Heart right ventricle (tissue), 16 donors: ENCODE measurements around the gene NTRK2. TPM values are rescaled to one million over a fixed set of nuclear protein-coding genes. Genes with fewer than 3 reads are reported as not detected.

Experiments
- ATAC-seq, 8 donors: fragments of 200-7000 bp; cut with Tn5 transposase; one replicate each; pipeline ENCODE4 v1.9.1; 2020; ENCODE audit warnings: mild to moderate bottlenecking in 8 of 8, moderate library complexity in 8 of 8, moderate number of reproducible peaks in 1 of 8
- DNase-seq, 2 donors: peaks; one replicate each; pipeline ENCODE4 v3.0.0-alpha.2; 2020
- H3K27ac ChIP-seq, 10 donors: fragments of 200-600 bp; sonication (generic) in 2 of 10; one replicate each; pipeline versions ENCODE4 v1.5.0 to v1.8.0; 2020 to 2022; ENCODE audit warnings: mild to moderate bottlenecking in 3 of 10
- H3K27me3 ChIP-seq, 7 donors: fragments of 200-600 bp; one replicate each; pipeline ENCODE4 v1.8.0; 2021 to 2022; ENCODE audit warnings: mild to moderate bottlenecking in 2 of 7
- H3K36me3 ChIP-seq, 9 donors: fragments of 200-600 bp; sonication (generic) in 1 of 9; one replicate each; pipeline versions ENCODE4 v1.5.0 to v1.8.0; 2020 to 2022; ENCODE audit warnings: mild to moderate bottlenecking in 2 of 9
- H3K4me1 ChIP-seq, 9 donors: fragments of 200-600 bp; sonication (generic) in 1 of 9; one replicate each; pipeline versions ENCODE4 v1.5.0 to v1.8.0; 2020 to 2022; ENCODE audit warnings: mild to moderate bottlenecking in 4 of 9
- H3K4me3 ChIP-seq, 10 donors: fragments of 200-600 bp; sonication (generic) in 2 of 10; one replicate each; pipeline versions ENCODE4 v1.5.0 to v1.8.0; 2020 to 2022; ENCODE audit warnings: mild to moderate bottlenecking in 7 of 10, moderate library complexity in 2 of 10
- H3K9me3 ChIP-seq, 11 donors: fragments of 200-600 bp in 10 of 11; sonication (generic) in 2 of 11; one replicate each; pipeline versions ENCODE4 v1.5.0 to v1.8.0; 2013 to 2022; ENCODE audit warnings: mild to moderate bottlenecking in 2 of 11, control low read depth in 1 of 11, moderate library complexity in 1 of 11
- CTCF ChIP-seq, 9 donors: fragments of 200-600 bp; sonication (generic) in 2 of 9; IDR thresholded peaks; one replicate each; pipeline versions ENCODE4 v1.5.0 to v1.8.0; 2021 to 2022; ENCODE audit warnings: antibody characterized with exemption in 9 of 9, mild to moderate bottlenecking in 5 of 9, moderate library complexity in 1 of 9
- WGBS, 2 donors: extraction: QIAGEN DNeasy Blood & Tissue Kit; methylation state at CpG; one replicate each; pipeline ENCODE4 v1.1.7; 2013; ENCODE audit warnings: inconsistent platforms in 1 of 2; 5-methylcytosine and 5-hydroxymethylcytosine counted together
- intact Hi-C, 10 donors: fragments of 100-400 bp; cut with DNase I; formaldehyde crosslinking; loops; one replicate each; pipeline versions ENCODE4 v1.11.1 to v1.14.2; 2022
- polyA plus RNA-seq, 2 donors: library from polyadenylated mRNA; stranded (reverse); fragments of 200-250 nt; gene quantifications; one replicate each; pipeline ENCODE4 v1.2.3, GENCODE V29; 2013
- total RNA-seq, 10 donors: library from RNA; stranded (reverse); fragmentation: NEBNext Ultra II Directional in 3 of 10; extraction: Animal tissue kit (Norgen Biotek cat#: 25700) in 3 of 10; gene quantifications; one replicate each; pipeline versions ENCODE4 v1.2.1 to v1.2.4, GENCODE V29; 2021 to 2023
- donor health status: Arrhythmogenic right ventricular cardiomyopathy.
- donor health status: ischemic (EF 13 %, LVEDD 7.1; RV severe dilation, severe dysfunction).
- donor health status: healthy with polysubstance abuse.
- donor health status: DM: no; HTN: yes; CAD: no.
- donor health status: DM: no; HTN: no; CAD: no.
- donor health status: ischemic (EF 25% LVEDD 6.9; RV normal size, moderate dysfunction).
- donor health status: ischemic (EF 25% LVEDD 5.7; RV mildly dilated, moderate dysfunction).
- donor health status: healthy.
- donor health status: DM: yes; HTN: yes; CAD: no.
- donor health status: Ischemic cardiomyopathy.
- donor health status: ischemic (EF 35%, LVEDD 5.7; RV mildly dilated, moderate dysfunction).
- donor health status: nonischemic (EF 11% LVEDD 7.7; RV severe dilation, severe dysfunction).
- donor health status: DM: yes; HTN: yes; CAD: no.
- donor health status: PGD.
- donor health status: ischemic (EF 29% LVEDD 5.4; RV normal size, mild dysfunction).
- donor health status: nonischemic (EF 23%, LVEDD 6.1; RV moderate dilation, normal function).

NTRK2 gene
- total and polyA plus RNA-seq, 12 donors: 1.8 to 7.7 (median 3.0) TPM

GRCh38 chr9:85008215-85008614 is 338.7 kb downstream of the NTRK2 start:
- DNase-seq (no peak), ATAC-seq (no peak)
- H3K4me1 ChIP-seq: no peaks in the 10 kb centered on the region
- no peaks in the 10 kb centered on the region for H3K9me3 ChIP-seq
- no peak overlapping the region for H3K27ac ChIP-seq
- WGBS, 2 donors: 92 to 93% methylated on average over 3 of the region's 3 CpGs
- TF ChIP-seq CTCF (IDR thresholded peaks at IDR 0.05): no peak
- peaks cover 0 to 16% (median 0%) of the 10 kb centered on the region in 7 donors for H3K27me3 ChIP-seq
- no peaks in the 10 kb centered on the region for H3K36me3 ChIP-seq
- intact Hi-C loops: no loop called here
- no peak overlapping the region for H3K4me3 ChIP-seq

- Histone ChIP-seq H3K36me3 (no peaks in the 10 kb centered on the region), H3K4me3 (no peak overlapping the region), H3K9me3 (no peaks in the 10 kb centered on the region), H3K27me3 (peaks cover 0 to 16% (median 0%) of the 10 kb centered on the region in 7 donors), H3K4me1 (no peaks in the 10 kb centered on the region), H3K27ac (no peak overlapping the region)
- intact Hi-C loops: no loop called here
- WGBS, 2 donors: 92 to 95% methylated on average over 1 of the region's 1 CpG
- DNase-seq (no peak), ATAC-seq (no peak)
- TF ChIP-seq CTCF (IDR thresholded peaks at IDR 0.05): no peak
Observed at GRCh38 chr9:85009251-85009650, 339.7 kb downstream of the NTRK2 start.

GRCh38 chr9:85013703-85014102 is 344.2 kb downstream of the NTRK2 start:
- intact Hi-C loops: no loop called here
- Histone ChIP-seq H3K36me3 (no peaks in the 10 kb centered on the region), H3K9me3 (no peaks in the 10 kb centered on the region), H3K27ac (no peak overlapping the region), H3K4me1 (peaks cover 0 to 8% (median 0%) of the 10 kb centered on the region in 9 donors), H3K27me3 (peaks cover 0 to 19% (median 0%) of the 10 kb centered on the region in 7 donors), H3K4me3 (no peak overlapping the region)
- ATAC-seq: no peak
- no peak for DNase-seq
- 94 to 97% methylated on average over 1 of the region's 1 CpG for WGBS, 2 donors
- no peak for TF ChIP-seq CTCF (IDR thresholded peaks at IDR 0.05)

GRCh38 chr9:85014292-85014691 is 344.8 kb downstream of the NTRK2 start:
- 88 to 91% methylated on average over 7 of the region's 7 CpGs for WGBS, 2 donors
- no peaks in the 10 kb centered on the region for H3K36me3 ChIP-seq
- intact Hi-C loops: no loop called here
- no peak overlapping the region for H3K27ac ChIP-seq
- DNase-seq: no peak
- TF ChIP-seq CTCF (IDR thresholded peaks at IDR 0.05): no peak
- peaks cover 0 to 18% (median 0%) of the 10 kb centered on the region in 7 donors for H3K27me3 ChIP-seq
- peaks cover 0 to 8% (median 0%) of the 10 kb centered on the region in 9 donors for H3K4me1 ChIP-seq
- H3K4me3 ChIP-seq: no peak overlapping the region
- no peaks in the 10 kb centered on the region for H3K9me3 ChIP-seq
- no peak for ATAC-seq
